HepG2 (cell line): ENCODE data around the gene TOP2A. TPM values are rescaled to one million over a fixed set of nuclear protein-coding genes. Genes with fewer than 3 reads are reported as not detected.

Experiments
- FOSL2 ChIP-seq: sonication (generic); formaldehyde crosslinking; IDR thresholded peaks from 2 replicates; pipeline ENCODE4 v1.4.0; 2020; ENCODE audit warnings: missing genetic modification reagents
- FOXK1 ChIP-seq: sonication (generic); formaldehyde crosslinking; IDR thresholded peaks from 2 replicates; pipeline ENCODE4 v1.4.0; 2020; ENCODE audit warnings: low read depth, missing genetic modification reagents, borderline replicate concordance
- FOXM1 ChIP-seq: sonication (generic); formaldehyde crosslinking; IDR thresholded peaks from 2 replicates; pipeline ENCODE4 v1.5.0; 2020; ENCODE audit warnings: missing genetic modification reagents
- MTA1 ChIP-seq: sonication (generic); formaldehyde crosslinking; IDR thresholded peaks from 2 replicates; pipeline ENCODE4 v1.4.0; 2020; ENCODE audit warnings: missing genetic modification reagents, mild to moderate bottlenecking, borderline replicate concordance
- REXO4 ChIP-seq: sonication (generic); formaldehyde crosslinking; IDR thresholded peaks from 2 replicates; pipeline ENCODE4 v1.8.0; 2022; ENCODE audit warnings: missing genetic modification reagents, mild to moderate bottlenecking, borderline replicate concordance
- SPEN ChIP-seq: sonication (generic); formaldehyde crosslinking; IDR thresholded peaks from 2 replicates; pipeline ENCODE4 v1.5.1; 2020; ENCODE audit warnings: low read depth, mild to moderate bottlenecking, missing genetic modification reagents
- ZNF446 ChIP-seq: sonication (generic); formaldehyde crosslinking; IDR thresholded peaks from 2 replicates; pipeline ENCODE4 v1.5.0; 2020; ENCODE audit warnings: mild to moderate bottlenecking, missing genetic modification reagents
- ZNF530 ChIP-seq: sonication (generic); formaldehyde crosslinking; IDR thresholded peaks from 2 replicates; pipeline ENCODE4 v1.5.0; 2020; ENCODE audit warnings: low read depth, mild to moderate bottlenecking, missing genetic modification reagents
- ZNF563 ChIP-seq: sonication (generic); formaldehyde crosslinking; IDR thresholded peaks from 2 replicates; pipeline ENCODE4 v1.8.0; 2022; ENCODE audit warnings: mild to moderate bottlenecking, moderate library complexity, missing genetic modification reagents
- polyA plus RNA-seq, 8 experiments: library from polyadenylated mRNA; depleted of rRNA in 3 of 8; stranded (reverse) in 7 of 8; unstranded in 1 of 8; fragments of >200 nt; fragmentation: Illumina TruSeq in 4 of 8; extraction: Trizol in 4 of 8; gene quantifications; 2 replicates each; pipeline versions ENCODE4 v1.2.1 to v1.2.3, GENCODE V29; 2011 to 2016; ENCODE audit warnings: low read depth in 4 of 8, missing spikeins in 1 of 8, mixed read lengths in 1 of 8; ENCODE audit not compliant: insufficient read depth in 1 of 8
- total RNA-seq, 5 experiments: library from RNA; depleted of rRNA; stranded (reverse); fragments of >200 nt; fragmentation: Illumina TruSeq; extraction: Trizol; gene quantifications; 2 replicates each; pipeline ENCODE4 v1.2.3, GENCODE V29; 2016; ENCODE audit warnings: low read depth in 1 of 5
- TF ChIP-seq, protein P1 (sequence below): sonication (generic); formaldehyde crosslinking; IDR thresholded peaks from 2 replicates; pipeline ENCODE4 v1.9.0; 2021; ENCODE audit warnings: missing genetic modification reagents, mild to moderate bottlenecking, borderline replicate concordance
- TF ChIP-seq, protein P2 (sequence below): sonication (generic); formaldehyde crosslinking; IDR thresholded peaks from 2 replicates; pipeline ENCODE4 v1.4.0; 2020; ENCODE audit warnings: missing genetic modification reagents

The TOP2A gene
- total and polyA plus RNA-seq, 2 of the 13 experiments (the other 11 are each of a cell fraction or from before 2014, with no cell fraction given) = 108 to 327 TPM

DNA sequence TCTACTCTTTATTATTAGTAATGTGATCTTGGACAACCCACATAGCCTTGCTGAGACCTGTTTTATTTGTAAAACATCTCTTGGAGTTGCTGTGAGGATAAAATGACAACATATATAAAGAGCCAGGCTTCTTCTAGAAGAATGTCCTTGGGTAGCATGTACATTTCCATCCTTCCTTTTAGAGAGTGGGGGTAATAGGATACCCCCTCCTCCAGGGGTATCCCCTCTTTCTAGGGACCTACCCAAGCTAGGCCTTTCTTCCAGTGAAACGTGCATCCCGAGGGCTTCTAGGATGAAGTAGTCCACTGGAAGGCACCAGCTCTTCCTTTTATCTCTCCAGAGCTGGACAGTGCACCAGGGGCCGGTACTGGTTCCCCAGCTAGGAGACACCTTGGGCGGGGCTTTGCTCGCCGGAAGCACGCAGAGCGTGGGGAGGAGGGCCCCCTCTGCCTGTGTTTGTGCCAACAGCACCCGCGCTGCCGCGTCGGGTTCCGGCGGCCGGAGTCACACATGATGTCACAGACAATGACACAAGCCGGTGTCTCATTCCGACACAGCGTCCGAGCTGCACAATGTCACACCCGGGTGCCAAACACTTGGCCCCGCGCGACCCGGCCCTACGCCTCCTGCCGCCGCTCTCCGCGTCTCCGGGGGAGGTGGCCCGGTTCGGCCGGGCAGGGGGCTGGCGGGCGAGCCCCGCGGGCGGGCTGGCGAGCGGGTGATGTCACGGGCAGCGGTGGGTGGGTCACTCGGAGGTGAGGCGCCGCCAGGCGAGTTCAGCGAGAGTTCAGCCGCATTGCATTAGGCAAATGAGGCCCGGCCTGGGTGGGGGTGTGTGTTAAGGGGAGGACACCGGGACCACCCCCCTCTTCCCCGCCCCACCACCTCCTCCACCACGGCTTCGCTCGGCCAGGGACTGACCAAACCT is 76.6 kb downstream of the TOP2A start (continued):
- TF ChIP-seq FOXK1 (peak; percentile 83; the same call in 1 of the 2 replicates), ZNF530 (CRISPR knock-in tag) (no peak), SPEN (CRISPR knock-in tag) (peak; percentile 74), MTA1 (CRISPR knock-in tag) (peak; percentile 88; the same call in 1 of the 2 replicates), FOXM1 (CRISPR knock-in tag) (no peak), FOSL2 (peak; percentile 72), REXO4 (no peak), ZNF563 (CRISPR knock-in tag) (peak; percentile 77), ZNF446 (CRISPR knock-in tag) (peak; percentile 49; the same call in 1 of the 2 replicates)
- TF ChIP-seq, protein P1, sequence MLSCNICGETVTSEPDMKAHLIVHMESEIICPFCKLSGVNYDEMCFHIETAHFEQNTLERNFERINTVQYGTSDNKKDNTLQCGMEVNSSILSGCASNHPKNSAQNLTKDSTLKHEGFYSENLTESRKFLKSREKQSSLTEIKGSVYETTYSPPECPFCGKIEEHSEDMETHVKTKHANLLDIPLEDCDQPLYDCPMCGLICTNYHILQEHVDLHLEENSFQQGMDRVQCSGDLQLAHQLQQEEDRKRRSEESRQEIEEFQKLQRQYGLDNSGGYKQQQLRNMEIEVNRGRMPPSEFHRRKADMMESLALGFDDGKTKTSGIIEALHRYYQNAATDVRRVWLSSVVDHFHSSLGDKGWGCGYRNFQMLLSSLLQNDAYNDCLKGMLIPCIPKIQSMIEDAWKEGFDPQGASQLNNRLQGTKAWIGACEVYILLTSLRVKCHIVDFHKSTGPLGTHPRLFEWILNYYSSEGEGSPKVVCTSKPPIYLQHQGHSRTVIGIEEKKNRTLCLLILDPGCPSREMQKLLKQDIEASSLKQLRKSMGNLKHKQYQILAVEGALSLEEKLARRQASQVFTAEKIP = no peak
- TF ChIP-seq, protein P2, sequence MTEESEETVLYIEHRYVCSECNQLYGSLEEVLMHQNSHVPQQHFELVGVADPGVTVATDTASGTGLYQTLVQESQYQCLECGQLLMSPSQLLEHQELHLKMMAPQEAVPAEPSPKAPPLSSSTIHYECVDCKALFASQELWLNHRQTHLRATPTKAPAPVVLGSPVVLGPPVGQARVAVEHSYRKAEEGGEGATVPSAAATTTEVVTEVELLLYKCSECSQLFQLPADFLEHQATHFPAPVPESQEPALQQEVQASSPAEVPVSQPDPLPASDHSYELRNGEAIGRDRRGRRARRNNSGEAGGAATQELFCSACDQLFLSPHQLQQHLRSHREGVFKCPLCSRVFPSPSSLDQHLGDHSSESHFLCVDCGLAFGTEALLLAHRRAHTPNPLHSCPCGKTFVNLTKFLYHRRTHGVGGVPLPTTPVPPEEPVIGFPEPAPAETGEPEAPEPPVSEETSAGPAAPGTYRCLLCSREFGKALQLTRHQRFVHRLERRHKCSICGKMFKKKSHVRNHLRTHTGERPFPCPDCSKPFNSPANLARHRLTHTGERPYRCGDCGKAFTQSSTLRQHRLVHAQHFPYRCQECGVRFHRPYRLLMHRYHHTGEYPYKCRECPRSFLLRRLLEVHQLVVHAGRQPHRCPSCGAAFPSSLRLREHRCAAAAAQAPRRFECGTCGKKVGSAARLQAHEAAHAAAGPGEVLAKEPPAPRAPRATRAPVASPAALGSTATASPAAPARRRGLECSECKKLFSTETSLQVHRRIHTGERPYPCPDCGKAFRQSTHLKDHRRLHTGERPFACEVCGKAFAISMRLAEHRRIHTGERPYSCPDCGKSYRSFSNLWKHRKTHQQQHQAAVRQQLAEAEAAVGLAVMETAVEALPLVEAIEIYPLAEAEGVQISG (CRISPR knock-in tag) = peak; percentile 74
